Measurements from ENCODE around the gene PRUNE2.

Gene PRUNE2

GRCh38 chr9:76803762-76804161 is 102.2 kb downstream of the PRUNE2 start:
- TF ChIP-seq, protein P1, sequence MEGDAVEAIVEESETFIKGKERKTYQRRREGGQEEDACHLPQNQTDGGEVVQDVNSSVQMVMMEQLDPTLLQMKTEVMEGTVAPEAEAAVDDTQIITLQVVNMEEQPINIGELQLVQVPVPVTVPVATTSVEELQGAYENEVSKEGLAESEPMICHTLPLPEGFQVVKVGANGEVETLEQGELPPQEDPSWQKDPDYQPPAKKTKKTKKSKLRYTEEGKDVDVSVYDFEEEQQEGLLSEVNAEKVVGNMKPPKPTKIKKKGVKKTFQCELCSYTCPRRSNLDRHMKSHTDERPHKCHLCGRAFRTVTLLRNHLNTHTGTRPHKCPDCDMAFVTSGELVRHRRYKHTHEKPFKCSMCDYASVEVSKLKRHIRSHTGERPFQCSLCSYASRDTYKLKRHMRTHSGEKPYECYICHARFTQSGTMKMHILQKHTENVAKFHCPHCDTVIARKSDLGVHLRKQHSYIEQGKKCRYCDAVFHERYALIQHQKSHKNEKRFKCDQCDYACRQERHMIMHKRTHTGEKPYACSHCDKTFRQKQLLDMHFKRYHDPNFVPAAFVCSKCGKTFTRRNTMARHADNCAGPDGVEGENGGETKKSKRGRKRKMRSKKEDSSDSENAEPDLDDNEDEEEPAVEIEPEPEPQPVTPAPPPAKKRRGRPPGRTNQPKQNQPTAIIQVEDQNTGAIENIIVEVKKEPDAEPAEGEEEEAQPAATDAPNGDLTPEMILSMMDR (IDR thresholded peaks at IDR 0.05; ENCODE audit: low read depth, low read length, missing control alignments) = no peak
- no peak for DNase-seq (ENCODE audit: low read depth)
- no peak overlapping the region for H3K4me3 ChIP-seq (ENCODE audit: low read depth, low read length)

- TF ChIP-seq, protein P1 (IDR thresholded peaks at IDR 0.05; ENCODE audit: low read depth, low read length, missing control alignments) = no peak
- no peak for DNase-seq (ENCODE audit: low read depth)
- H3K4me3 ChIP-seq (ENCODE audit: low read depth, low read length) = no peak overlapping the region
Measured at GRCh38 chr9:76803083-76803482, 102.8 kb downstream of the PRUNE2 start.

DNA sequence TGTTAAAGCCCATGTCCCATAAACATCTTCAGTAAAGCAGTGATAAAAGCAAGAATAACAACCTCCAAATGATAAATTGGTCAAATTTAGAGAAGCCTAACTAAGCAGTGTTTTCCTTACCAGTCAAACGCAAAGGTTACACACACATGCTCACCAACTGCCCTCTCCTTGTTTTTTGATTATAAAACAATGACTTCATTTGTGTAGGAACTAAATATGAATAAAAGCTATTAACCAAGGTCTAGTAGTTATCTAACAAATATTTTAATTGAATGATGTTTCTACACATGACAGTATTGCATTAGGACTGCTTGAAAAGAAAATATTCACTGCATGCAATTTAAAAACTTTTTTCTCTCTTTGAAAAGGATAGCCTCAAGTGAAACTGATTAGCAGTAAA is 105.0 kb downstream of the PRUNE2 start:
- no peak overlapping the region for H3K4me3 ChIP-seq (ENCODE audit: low read depth, low read length)
- DNase-seq (ENCODE audit: low read depth) = no peak
- TF ChIP-seq, protein P1 (IDR thresholded peaks at IDR 0.05; ENCODE audit: low read depth, low read length, missing control alignments) = no peak

- TF ChIP-seq, protein P1 (IDR thresholded peaks at IDR 0.05; ENCODE audit: low read depth, low read length, missing control alignments) = no peak
- DNase-seq (ENCODE audit: low read depth) = no peak
- no peak overlapping the region for H3K4me3 ChIP-seq (ENCODE audit: low read depth, low read length)
Measured at GRCh38 chr9:76799473-76799872, 106.4 kb downstream of the PRUNE2 start.

- DNase-seq (ENCODE audit: low read depth) = no peak
- no peak overlapping the region for H3K4me3 ChIP-seq (ENCODE audit: low read depth, low read length)
Measured at GRCh38 chr9:76798527-76798926, 107.4 kb downstream of the PRUNE2 start.

GRCh38 chr9:76796296-76796695 is 109.6 kb downstream of the PRUNE2 start:
- TF ChIP-seq, protein P1 (IDR thresholded peaks at IDR 0.05; ENCODE audit: low read depth, low read length, missing control alignments) = no peak
- no peak overlapping the region for H3K4me3 ChIP-seq (ENCODE audit: low read depth, low read length)
- DNase-seq (ENCODE audit: low read depth) = no peak

More at GRCh38 chr9:76798527-76798926, 107.4 kb downstream of the PRUNE2 start:
- TF ChIP-seq, protein P1 (IDR thresholded peaks at IDR 0.05; ENCODE audit: low read depth, low read length, missing control alignments) = no peak

DNA sequence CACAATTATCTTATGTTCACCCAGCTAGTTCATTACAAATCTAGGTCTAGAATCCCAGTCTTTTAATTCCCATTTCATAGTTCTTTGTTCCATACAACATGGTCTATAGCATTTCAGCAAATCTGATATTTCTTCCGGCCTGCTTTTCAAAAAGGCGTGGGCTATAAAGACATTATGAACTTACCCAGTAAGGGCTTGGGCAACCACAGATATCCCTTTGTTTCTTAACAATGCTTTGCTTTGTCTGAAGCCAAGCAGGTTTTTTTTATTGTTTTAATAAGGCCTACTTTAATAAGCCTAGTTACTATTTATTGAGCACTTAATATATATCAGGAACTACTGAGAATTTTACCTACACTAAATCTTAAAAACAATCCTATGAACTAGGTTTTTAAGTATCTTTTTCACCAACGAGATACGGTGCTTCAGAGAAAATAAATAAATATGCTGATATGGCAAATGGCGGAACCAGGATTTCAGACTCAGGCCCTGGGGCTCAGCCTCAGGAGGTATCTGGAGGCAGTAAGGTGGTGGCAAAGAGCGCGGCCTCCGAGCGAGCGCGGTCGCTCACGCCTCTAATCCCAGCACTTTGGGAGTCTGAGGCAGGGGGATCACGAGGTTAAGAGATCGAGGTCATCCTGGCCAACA is 112.0 kb downstream of the PRUNE2 start:
- no peak overlapping the region for H3K4me3 ChIP-seq (ENCODE audit: low read depth, low read length)
- TF ChIP-seq, protein P1 (IDR thresholded peaks at IDR 0.05; ENCODE audit: low read depth, low read length, missing control alignments) = no peak
- DNase-seq (ENCODE audit: low read depth) = no peak

Data from GM12864 (cell line).